ENCODE data around the gene STXBP2.

DNA sequence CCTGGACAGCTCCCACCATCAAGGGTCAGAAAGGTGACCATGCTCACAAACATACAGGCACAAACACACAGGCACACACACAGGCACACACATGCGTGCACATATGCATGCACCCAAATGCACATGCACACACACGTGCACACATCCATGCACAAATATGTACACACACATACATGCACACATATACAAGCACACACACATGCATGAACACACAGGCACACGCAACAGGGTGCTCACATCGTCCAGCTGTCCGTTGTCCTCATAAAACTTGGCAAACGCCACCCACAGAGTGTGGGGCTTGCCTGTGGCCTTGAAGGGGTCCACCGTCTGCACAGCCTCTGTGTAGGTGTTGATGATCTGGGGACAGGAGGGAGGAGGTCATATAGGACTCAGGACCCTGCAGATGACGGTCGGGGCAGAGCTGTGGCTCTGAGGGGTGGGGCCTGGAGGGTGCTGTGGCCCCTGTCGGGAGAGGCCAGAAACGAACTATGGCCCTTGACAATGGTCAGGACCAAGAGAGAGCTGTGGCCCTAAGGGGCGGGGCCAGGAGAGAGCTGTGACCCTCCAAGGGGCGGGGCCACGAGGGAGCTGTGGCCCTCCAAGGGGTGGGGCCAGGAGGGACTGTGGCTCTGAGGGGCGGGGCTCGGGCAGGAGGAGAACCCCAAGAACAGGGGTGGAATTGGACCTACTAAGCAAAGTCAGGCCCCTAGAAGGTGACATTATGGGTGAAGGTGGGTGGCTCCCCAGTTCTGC, 13.8 kb upstream of the STXBP2 start:
- TF ChIP-seq, protein P1, sequence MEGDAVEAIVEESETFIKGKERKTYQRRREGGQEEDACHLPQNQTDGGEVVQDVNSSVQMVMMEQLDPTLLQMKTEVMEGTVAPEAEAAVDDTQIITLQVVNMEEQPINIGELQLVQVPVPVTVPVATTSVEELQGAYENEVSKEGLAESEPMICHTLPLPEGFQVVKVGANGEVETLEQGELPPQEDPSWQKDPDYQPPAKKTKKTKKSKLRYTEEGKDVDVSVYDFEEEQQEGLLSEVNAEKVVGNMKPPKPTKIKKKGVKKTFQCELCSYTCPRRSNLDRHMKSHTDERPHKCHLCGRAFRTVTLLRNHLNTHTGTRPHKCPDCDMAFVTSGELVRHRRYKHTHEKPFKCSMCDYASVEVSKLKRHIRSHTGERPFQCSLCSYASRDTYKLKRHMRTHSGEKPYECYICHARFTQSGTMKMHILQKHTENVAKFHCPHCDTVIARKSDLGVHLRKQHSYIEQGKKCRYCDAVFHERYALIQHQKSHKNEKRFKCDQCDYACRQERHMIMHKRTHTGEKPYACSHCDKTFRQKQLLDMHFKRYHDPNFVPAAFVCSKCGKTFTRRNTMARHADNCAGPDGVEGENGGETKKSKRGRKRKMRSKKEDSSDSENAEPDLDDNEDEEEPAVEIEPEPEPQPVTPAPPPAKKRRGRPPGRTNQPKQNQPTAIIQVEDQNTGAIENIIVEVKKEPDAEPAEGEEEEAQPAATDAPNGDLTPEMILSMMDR (IDR thresholded peaks at IDR 0.05), result no peak
- TF ChIP-seq POLR2A (IDR thresholded peaks at IDR 0.05) (no peak), POLR2AphosphoS5 (IDR thresholded peaks at IDR 0.05) (no peak), EP300 (IDR thresholded peaks at IDR 0.05) (no peak)

Data from upper lobe of left lung (tissue), 4 donors.